HG02870 (cell line): ENCODE measurements around the gene CTNNBL1.

Experiments used
- ATAC-seq: cut with Tn5 transposase; IDR thresholded peaks from one replicate; pipeline ENCODE4 v1.9.1; 2021; ENCODE audit warnings: mild to moderate bottlenecking, moderate library complexity; ENCODE audit not compliant: unreplicated experiment

Gene CTNNBL1

GRCh38 chr20:37875460-37876175 is 181.8 kb downstream of the CTNNBL1 start:
- no peak for ATAC-seq

GRCh38 chr20:37876863-37877262 is 183.0 kb downstream of the CTNNBL1 start:
- ATAC-seq, result no peak

GRCh38 chr20:37877832-37878772 is 184.3 kb downstream of the CTNNBL1 start:
- no peak for ATAC-seq

GRCh38 chr20:37878835-37879599 is 185.2 kb downstream of the CTNNBL1 start:
- ATAC-seq, result no peak

- no peak for ATAC-seq
These were observed 186.0 kb downstream of the CTNNBL1 start for GRCh38 chr20:37879843-37880242.

GRCh38 chr20:37880726-37881591 is 187.1 kb downstream of the CTNNBL1 start:
- no peak for ATAC-seq

- ATAC-seq, result no peak
These were observed 187.9 kb downstream of the CTNNBL1 start for GRCh38 chr20:37881601-37882343.

- no peak for ATAC-seq
These were observed 189.3 kb downstream of the CTNNBL1 start for GRCh38 chr20:37882961-37883712.

- ATAC-seq, result no peak
These were observed 191.2 kb downstream of the CTNNBL1 start for GRCh38 chr20:37885042-37885441.

- no peak for ATAC-seq
These were observed 192.0 kb downstream of the CTNNBL1 start for GRCh38 chr20:37885593-37886503.

GRCh38 chr20:37886851-37887297 is 193.0 kb downstream of the CTNNBL1 start:
- no peak for ATAC-seq

- ATAC-seq, result no peak
These were observed 194.8 kb downstream of the CTNNBL1 start for GRCh38 chr20:37888641-37889040.

GRCh38 chr20:37890108-37890507 is 196.3 kb downstream of the CTNNBL1 start:
- ATAC-seq, result no peak

- no peak for ATAC-seq
These were observed 196.8 kb downstream of the CTNNBL1 start for GRCh38 chr20:37890643-37891042.

- ATAC-seq, result no peak
These were observed 198.2 kb downstream of the CTNNBL1 start for GRCh38 chr20:37892001-37892400.

- ATAC-seq, result no peak
These were observed 199.9 kb downstream of the CTNNBL1 start for GRCh38 chr20:37893566-37894241.

- ATAC-seq, result no peak
These were observed 200.6 kb downstream of the CTNNBL1 start for GRCh38 chr20:37894454-37894853.
